ENCODE results near the gene FAM136A.
"Not testable (repeated sequence)": the region's sequence is repeated elsewhere in the genome, so short reads cannot be mapped to it uniquely, and the experiment has no call there.

Gene FAM136A

DNA sequence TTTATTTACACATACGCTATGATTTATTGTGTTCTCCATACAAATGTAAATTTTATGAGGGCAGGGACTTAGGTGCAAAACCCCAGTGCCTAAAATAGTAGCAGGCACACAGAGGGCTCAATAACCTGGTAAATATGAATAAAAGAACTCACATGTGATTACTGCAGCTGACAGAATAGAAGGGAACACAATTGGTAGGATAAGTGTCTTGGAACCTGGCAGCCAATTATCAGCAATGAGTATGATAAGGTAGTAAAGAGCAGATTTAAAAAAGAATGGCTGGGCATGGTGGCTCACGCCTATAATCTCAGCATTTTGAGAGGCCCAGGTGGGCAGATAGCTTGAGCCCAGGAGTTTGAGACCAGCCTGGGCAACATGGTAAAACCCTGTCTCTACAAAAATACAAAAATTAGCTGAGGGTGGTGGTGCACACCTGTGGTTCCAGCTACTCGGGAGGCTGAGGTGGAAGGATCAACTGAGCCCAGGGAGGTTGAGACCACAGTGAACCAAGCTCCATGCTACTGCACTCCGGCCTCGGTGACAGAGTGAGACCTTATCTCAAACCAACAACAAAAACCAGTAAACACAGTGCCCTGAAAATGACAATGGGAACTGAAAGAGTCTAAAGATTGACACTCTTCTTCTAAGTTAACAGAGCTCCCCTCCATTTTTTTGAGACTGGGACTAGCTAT lies 18.2 kb downstream of the FAM136A start:
- no peak for DNase-seq

- DNase-seq, result no peak
These were observed 19.4 kb downstream of the FAM136A start for GRCh38 chr2:70282439-70282838.

- no peak for DNase-seq
These were observed 21.5 kb downstream of the FAM136A start for GRCh38 chr2:70280242-70280798.

DNA sequence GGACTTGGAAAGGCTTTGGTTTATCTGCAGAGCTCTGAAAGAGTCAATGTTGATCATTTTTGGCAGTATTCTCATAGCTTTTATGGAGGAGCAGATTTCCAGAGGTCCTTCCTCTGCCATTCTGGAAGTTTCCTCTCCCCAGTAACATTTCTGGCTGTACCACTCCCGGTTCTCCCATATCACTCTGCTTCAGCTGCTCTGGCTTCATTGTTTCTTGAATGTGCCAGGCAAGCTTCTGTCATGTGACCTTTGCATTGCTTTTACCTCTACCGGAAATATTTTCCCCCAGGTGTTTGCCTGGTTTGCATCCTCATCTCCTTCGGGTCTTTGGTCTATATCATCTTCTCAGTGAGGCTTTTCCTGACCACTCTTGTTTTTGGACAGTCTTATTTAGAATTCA lies 31.5 kb downstream of the FAM136A start:
- DNase-seq, result no peak

GRCh38 chr2:70269422-70270302 lies 32.2 kb downstream of the FAM136A start:
- not testable (repeated sequence) for DNase-seq

GRCh38 chr2:70266925-70267324 lies 34.9 kb downstream of the FAM136A start:
- not testable (repeated sequence) for DNase-seq

GRCh38 chr2:70261501-70261900 lies 40.4 kb downstream of the FAM136A start:
- no peak for DNase-seq

DNA sequence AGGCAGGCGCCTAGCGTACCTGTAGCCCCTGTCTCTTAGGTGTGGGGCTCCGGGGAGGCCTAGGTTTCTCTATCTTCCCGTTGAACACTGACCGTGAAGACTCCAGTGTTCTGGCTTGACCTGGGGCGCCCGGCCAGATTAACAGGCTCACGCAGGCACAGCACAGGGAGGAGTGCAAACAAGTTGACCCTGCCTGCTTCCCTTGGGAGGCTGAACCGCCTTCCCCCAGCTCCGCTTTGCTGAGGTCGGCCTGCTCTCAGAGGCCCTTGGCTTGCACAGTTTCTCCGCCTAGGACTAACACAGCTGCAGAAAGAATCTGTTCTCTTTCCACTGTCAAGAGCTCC lies 43.4 kb downstream of the FAM136A start:
- DNase-seq, result no peak

GRCh38 chr2:70255637-70256314 lies 46.1 kb downstream of the FAM136A start:
- no peak for DNase-seq

- no peak for DNase-seq
These were observed 51.4 kb downstream of the FAM136A start for GRCh38 chr2:70250434-70250833.

- peak; percentile 97 for DNase-seq
These were observed 53.6 kb downstream of the FAM136A start, which contains the start of gene TIA1 for GRCh38 chr2:70248181-70248847. Gene TIA1, minus strand, starts transcription at chr2:70248628. Its CDS starts 198 bp downstream, at chr2:70248430.

DNA sequence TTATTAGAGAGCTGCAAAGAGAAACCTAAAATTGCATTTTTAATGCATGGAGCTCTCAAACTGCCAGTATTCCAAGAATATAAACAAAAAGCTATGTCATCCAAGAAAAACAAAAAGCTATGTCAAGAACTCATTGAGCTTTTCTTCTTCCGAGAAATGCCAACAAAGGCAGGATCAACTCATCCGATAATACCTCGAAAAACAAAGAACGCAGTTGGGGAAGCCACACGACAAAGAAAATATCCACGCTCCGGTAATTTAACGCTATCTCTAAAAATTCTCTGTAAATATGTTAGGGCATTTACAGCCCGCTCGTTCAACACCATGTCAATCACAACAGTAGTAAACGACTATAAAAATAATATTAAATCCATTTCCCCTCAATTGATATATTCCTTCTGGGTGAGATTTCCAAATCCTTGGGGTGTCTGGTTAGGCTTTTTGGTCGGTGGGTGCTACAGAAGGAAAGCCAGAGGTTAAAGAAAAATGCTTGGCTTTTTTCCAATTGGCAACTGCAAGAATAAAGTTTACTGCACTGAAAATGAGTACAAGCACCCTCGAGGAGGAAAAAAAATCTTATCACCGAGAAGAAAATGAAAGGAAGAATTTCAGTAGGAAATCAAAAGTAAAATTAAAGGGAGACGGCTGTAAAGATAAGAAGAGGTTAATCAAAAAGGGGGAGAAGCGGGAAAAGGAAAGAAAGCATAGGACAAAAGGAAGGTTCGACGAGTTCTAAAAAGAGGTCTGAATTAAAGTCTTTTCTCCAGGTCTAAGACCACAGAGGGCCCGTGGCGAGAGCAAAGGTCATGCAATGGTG lies 54.3 kb downstream of the FAM136A start:
- DNase-seq, result no peak
